Loucy (cell line): Measurements from ENCODE around the gene VTCN1.

Experiments used
- H2AFZ ChIP-seq: fragments of 200-600 bp; sonication (generic); 2 replicates; pipeline ENCODE4 v1.6.0; 2016; ENCODE audit warnings: antibody characterized with exemption, mild to moderate bottlenecking, low read length, moderate library complexity
- H3F3A ChIP-seq: fragments of 200-600 bp; 2 replicates; pipeline ENCODE4 v1.6.0; 2016; ENCODE audit warnings: antibody characterized with exemption, low read depth, mild to moderate bottlenecking
- H3K27me3 ChIP-seq: fragments of 200-600 bp; sonication (generic); 2 replicates; pipeline ENCODE4 v1.6.1; 2014; ENCODE audit warnings: low read length, mild to moderate bottlenecking; ENCODE audit not compliant: insufficient read depth, poor library complexity, severe bottlenecking
- H3K36me3 ChIP-seq: fragments of 200-600 bp; sonication (generic); 2 replicates; pipeline ENCODE4 v1.6.1; 2016; ENCODE audit warnings: low read length; ENCODE audit not compliant: insufficient read depth
- H3K4me1 ChIP-seq: fragments of 200-600 bp; sonication (generic); 2 replicates; pipeline ENCODE4 v1.5.1; 2014; ENCODE audit warnings: low read length, mild to moderate bottlenecking; ENCODE audit not compliant: insufficient read depth, poor library complexity, severe bottlenecking
- H3K4me2 ChIP-seq: fragments of 200-600 bp; sonication (generic); 2 replicates; pipeline ENCODE4 v1.6.0; 2014; ENCODE audit warnings: antibody characterized with exemption, low read length, low read depth, mild to moderate bottlenecking; ENCODE audit not compliant: poor library complexity, severe bottlenecking
- H3K4me3 ChIP-seq: fragments of 200-600 bp; sonication (generic); 2 replicates; pipeline ENCODE4 v1.5.1; 2014; ENCODE audit warnings: low read length, mild to moderate bottlenecking, mixed read lengths; ENCODE audit not compliant: poor library complexity, severe bottlenecking
- H3K79me2 ChIP-seq: fragments of 200-600 bp; sonication (generic); 2 replicates; pipeline ENCODE4 v1.6.1; 2014; ENCODE audit warnings: low read length; ENCODE audit not compliant: insufficient read depth
- H3K9ac ChIP-seq: fragments of 200-600 bp; sonication (generic); 2 replicates; pipeline ENCODE4 v1.6.0; 2014; ENCODE audit warnings: mild to moderate bottlenecking, low read depth, low read length, moderate library complexity; ENCODE audit not compliant: poor library complexity, severe bottlenecking
- H3K9me2 ChIP-seq: fragments of 200-600 bp; sonication (generic); replicated peaks from 2 replicates; pipeline ENCODE4 v1.6.1; 2016; ENCODE audit warnings: low read depth, low read length, mixed read lengths
- H3K9me3 ChIP-seq: fragments of 200-600 bp; sonication (generic); 2 replicates; pipeline ENCODE4 v1.6.1; 2014; ENCODE audit warnings: mild to moderate bottlenecking, antibody characterized with exemption, low read length, low read depth; ENCODE audit not compliant: insufficient read depth
- H4K20me1 ChIP-seq: fragments of 200-600 bp; sonication (generic); 2 replicates; pipeline ENCODE4 v1.6.0; 2014; ENCODE audit warnings: antibody characterized with exemption, low read length, mild to moderate bottlenecking; ENCODE audit not compliant: insufficient read depth, poor library complexity, severe bottlenecking
- CTCF ChIP-seq: fragments of 200-600 bp; sonication (generic); conservative IDR thresholded peaks from 2 replicates; pipeline ENCODE4 v1.5.1; 2014; ENCODE audit warnings: mild to moderate bottlenecking, antibody characterized with exemption, low read length
- EZH2phosphoT487 ChIP-seq: fragments of 200-600 bp; IDR thresholded peaks from 2 replicates; pipeline ENCODE4 v1.6.1; 2018; ENCODE audit warnings: antibody characterized with exemption, mild to moderate bottlenecking, moderate library complexity, borderline replicate concordance

The VTCN1 gene

GRCh38 chr1:117182319-117182718 lies 28.4 kb downstream of the VTCN1 start:
- no peaks in the 10 kb centered on the region for H3K27me3 ChIP-seq
- no peaks in the 10 kb centered on the region for H4K20me1 ChIP-seq
- H3K79me2 ChIP-seq: no peaks in the 10 kb centered on the region
- H3K9me2 ChIP-seq: no peaks in the 10 kb centered on the region
- no peaks in the 10 kb centered on the region for H3F3A ChIP-seq
- H3K36me3 ChIP-seq: no peaks in the 10 kb centered on the region
- H3K9ac ChIP-seq: no peak overlapping the region
- H2AFZ ChIP-seq: no peak overlapping the region
- H3K4me1 ChIP-seq: no peaks in the 10 kb centered on the region
- H3K4me3 ChIP-seq: no peak overlapping the region
- H3K4me2 ChIP-seq: no peak overlapping the region
- no peak for TF ChIP-seq CTCF
- no peak for TF ChIP-seq EZH2phosphoT487
- no peaks in the 10 kb centered on the region for H3K9me3 ChIP-seq

- Histone ChIP-seq H2AFZ (no peak overlapping the region), H3K79me2 (no peaks in the 10 kb centered on the region), H3K9ac (no peak overlapping the region), H3K27me3 (no peaks in the 10 kb centered on the region), H3K36me3 (no peaks in the 10 kb centered on the region), H3K4me1 (no peaks in the 10 kb centered on the region), H3K4me3 (no peak overlapping the region), H3F3A (no peaks in the 10 kb centered on the region), H3K9me3 (no peaks in the 10 kb centered on the region), H3K4me2 (no peak overlapping the region), H4K20me1 (no peaks in the 10 kb centered on the region), H3K9me2 (no peaks in the 10 kb centered on the region)
- TF ChIP-seq EZH2phosphoT487: no peak
- TF ChIP-seq CTCF: no peak
Measured at GRCh38 chr1:117181630-117182041, 29.1 kb downstream of the VTCN1 start.

GRCh38 chr1:117180147-117180967 lies 30.4 kb downstream of the VTCN1 start:
- Histone ChIP-seq H3K9ac (no peak overlapping the region), H3K79me2 (no peaks in the 10 kb centered on the region), H4K20me1 (no peaks in the 10 kb centered on the region), H3F3A (no peaks in the 10 kb centered on the region), H3K27me3 (no peaks in the 10 kb centered on the region), H3K4me3 (no peak overlapping the region), H3K36me3 (no peaks in the 10 kb centered on the region), H3K4me2 (no peak overlapping the region), H3K9me2 (no peaks in the 10 kb centered on the region), H3K9me3 (no peaks in the 10 kb centered on the region), H2AFZ (no peak overlapping the region), H3K4me1 (no peaks in the 10 kb centered on the region)
- TF ChIP-seq CTCF: no peak
- TF ChIP-seq EZH2phosphoT487: no peak
